Glomerular visceral epithelial cell (primary cell): ENCODE results near the gene PDHA2.
"Not testable (repeated sequence)": the region's sequence is repeated elsewhere in the genome, so short reads cannot be mapped to it uniquely, and the experiment has no call there.

Experiments
- DNase-seq: peaks from one replicate; pipeline ENCODE4 v3.0.0-alpha.2; 2016; ENCODE audit errors: extremely low spot score

PDHA2 gene

DNA sequence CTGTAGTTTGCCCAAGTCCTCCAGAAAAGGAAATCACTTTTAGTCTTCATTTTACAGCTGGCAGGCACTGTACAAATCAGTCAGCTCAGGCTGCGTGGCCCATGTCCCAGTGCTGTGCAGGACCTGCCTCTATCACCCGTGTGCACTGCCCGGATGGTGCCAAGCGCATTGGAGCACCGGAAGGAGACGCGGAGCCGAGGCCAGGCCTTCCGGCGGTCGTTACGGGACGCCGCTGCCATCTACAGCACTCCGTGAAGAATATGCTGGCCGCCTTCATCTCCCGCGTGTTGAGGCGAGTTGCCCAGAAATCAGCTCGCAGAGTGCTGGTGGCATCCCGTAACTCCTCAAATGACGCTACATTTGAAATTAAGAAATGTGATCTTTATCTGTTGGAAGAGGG lies at the start of gene PDHA2:
PDHA2 (plus strand) TSS at position 203 of the 400 bp plus-strand sequence; CDS start at position 261, 58 bp downstream.
- DNase-seq = no peak

DNA sequence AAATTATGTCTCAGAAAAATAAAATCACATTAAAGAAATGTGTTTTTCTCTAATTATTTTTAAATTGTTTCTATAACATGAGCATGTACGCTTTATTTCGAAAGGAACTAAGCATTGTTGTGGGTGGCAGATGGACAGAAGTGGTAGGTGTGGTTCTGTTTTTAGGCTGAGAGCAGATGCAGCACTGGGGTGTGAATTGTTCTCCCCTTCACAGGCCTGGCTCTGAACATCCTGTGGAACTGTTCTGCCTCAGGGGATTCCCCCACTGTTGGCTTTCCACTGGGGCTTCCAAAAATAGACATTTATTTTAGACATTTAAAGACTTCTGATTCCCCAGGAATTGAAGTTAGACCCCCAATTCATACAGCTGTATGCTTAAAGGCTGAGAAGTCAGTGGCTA lies 41.9 kb upstream of the PDHA2 start:
- DNase-seq = no peak

DNA sequence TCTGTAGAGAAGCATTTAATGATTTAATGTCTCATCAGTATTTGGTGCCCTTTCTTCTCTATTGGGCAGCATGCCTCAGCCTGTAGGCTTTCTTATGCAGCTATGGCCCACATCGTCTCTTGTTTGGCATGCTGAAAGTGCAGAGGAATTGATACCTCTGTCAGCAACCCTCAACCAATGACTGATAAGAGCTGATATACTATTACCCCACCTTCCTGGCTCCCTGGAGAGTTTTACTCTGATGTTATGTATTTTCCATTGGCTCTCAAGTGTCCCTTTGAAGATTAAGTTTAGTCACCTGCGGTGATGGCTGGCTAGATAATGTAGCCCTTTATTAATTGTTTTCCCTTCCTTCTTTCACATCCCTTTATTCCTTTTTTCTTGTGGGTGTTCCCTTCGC lies 41.2 kb upstream of the PDHA2 start:
- no peak for DNase-seq

DNA sequence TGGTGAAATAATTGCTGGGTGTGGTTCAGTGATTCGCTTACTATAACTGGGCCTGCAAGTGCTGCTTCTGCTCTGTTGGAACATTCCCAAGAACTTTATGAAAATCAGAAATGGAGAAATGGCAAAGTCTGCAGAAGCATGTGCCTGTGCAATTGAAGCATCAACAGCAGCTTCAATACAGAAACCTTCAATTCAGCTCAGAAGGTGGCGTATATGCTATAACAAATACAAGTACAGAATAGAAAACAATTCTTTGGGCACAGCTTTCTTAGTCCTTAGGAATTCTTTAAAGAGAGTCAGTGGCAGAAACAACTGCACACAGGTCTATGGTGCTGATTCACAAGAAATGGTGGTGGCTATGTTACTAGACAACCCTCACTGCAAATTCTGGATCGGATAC lies 18.0 kb upstream of the PDHA2 start:
- DNase-seq = no peak

DNA sequence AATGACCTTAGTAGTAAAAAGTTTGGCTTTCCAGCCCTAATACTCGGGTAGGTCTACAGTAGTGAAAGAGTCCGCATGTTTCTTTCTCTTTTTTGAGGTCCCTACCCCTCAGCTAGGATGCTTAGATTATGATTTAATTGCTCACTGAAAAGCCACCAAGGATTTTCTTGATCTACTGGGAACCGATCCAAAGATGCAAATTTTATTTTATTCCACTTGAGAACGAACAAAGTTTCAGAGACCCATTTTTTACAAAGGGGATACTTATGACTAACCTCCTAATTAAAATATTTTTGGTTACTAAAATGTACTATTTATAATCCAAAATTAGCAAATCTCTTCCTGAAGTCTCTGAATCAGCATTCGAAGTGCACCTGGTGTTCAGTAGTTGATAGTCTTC lies 14.3 kb upstream of the PDHA2 start:
- no peak for DNase-seq

GRCh38 chr4:95830651-95831050 lies 9.2 kb upstream of the PDHA2 start:
- no peak for DNase-seq

GRCh38 chr4:95831166-95831565 lies 8.7 kb upstream of the PDHA2 start:
- DNase-seq = no peak

DNA sequence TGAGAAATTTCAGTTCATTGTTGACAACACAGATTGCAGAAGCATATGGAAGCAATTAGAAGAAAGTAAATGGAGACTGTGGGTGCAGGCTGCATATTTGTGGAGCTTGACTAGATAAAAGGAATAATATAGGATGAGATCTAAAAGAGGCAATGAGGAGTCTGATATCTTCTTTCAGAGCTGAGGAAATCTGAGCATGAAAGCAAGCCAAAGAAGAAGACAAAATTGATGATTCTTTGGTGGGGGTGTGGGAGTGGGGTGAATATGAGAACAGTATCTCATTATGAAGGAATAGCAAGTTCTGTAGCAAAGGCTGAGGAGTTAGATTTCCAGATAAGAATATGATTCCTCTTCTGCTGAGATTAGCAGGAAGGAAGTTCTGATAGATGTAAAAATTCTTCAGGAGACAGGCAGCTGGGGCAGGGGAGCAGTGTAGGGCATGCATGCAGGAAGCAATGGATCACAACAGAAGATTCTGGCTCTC lies 6.1 kb upstream of the PDHA2 start:
- DNase-seq = no peak

- DNase-seq = no peak
Measured at GRCh38 chr4:95835672-95836071, 4.2 kb upstream of the PDHA2 start.

- DNase-seq = no peak
Measured at GRCh38 chr4:95838192-95838591, 1.7 kb upstream of the PDHA2 start.

- DNase-seq = no peak
Measured at GRCh38 chr4:95847908-95848460, 8.1 kb downstream of the PDHA2 start.

DNA sequence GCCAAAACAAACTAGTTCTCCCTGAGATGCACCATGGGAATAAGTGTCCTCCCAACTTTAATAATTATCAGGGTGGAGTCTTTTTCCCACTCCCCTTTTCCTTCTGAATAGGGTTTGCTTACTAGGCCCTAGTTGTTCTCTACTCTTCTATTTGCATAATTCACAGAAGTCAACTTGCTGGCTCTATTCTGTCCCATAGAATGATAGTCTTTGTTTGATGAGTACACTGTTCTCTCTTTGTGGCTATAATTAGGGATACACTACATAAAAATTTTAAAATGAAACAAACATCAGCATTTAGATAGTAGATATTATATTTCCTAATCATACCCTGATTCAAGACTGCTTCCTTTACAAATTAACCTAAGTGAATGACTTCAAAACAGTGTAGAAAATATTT lies 10.3 kb downstream of the PDHA2 start:
- no peak for DNase-seq

DNA sequence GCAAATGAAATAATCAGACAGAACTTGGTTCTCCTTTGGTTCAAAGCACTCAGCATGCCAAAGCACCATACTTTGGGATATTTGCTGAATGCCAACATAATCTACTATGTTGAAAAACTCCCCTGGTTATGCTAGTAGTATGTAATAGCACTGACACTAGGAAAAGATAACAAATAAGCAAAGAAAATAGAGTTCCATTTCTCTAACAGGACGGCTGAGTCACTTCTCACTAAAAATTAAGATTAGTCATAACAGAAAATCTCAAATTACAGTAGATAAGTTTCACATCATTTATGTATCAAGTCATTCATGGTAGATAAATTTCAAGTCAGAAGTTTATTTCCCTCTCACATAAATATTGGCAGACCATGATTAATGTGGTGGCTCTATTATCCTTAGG lies 17.9 kb downstream of the PDHA2 start:
- no peak for DNase-seq

DNA sequence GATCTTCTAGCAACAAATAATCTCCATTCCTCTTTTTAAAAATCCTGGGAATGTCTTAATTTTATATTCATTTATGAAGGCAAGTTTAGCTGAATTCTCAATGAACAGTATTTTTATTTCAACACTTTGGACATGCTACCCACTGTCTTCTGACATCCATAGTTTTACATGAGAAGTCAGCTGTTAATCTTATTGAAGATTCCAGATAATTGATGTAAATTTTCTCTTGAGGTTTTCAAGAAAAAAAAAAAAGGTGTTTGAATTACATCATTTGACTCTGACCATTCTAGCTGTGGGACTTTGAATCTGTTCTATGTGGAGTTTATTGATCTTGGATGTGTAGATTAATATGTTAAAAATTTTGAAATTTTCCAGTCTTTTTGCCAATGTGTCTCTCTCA lies 28.0 kb downstream of the PDHA2 start:
- no peak for DNase-seq

- not testable (repeated sequence) for DNase-seq
Measured at GRCh38 chr4:95869414-95869813, 29.5 kb downstream of the PDHA2 start.

- DNase-seq = no peak
Measured at GRCh38 chr4:95869961-95870500, 30.1 kb downstream of the PDHA2 start.

DNA sequence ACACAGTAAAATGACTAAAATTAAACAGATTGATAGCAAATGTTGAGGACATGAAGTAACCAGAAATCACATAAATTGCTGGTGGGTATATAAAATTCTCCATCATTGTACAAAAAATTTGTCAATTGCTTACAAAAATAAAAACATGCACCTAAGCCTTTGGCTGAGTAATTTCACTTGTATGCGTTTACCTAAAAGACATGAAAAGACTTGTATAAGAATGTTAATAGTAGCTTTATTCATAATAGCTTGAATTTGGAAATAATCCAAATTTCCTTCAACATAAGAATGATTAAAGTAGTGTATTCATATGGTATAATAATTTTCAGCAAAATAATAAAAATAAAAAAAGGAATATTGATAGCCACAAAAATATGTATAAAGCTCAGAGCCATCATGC lies 37.7 kb downstream of the PDHA2 start:
- no peak for DNase-seq

- no peak for DNase-seq
Measured at GRCh38 chr4:95887551-95887950, 47.7 kb downstream of the PDHA2 start.

- DNase-seq = peak; percentile 16
Measured at GRCh38 chr4:95889662-95890061, 49.8 kb downstream of the PDHA2 start.
